ENCODE measurements around the gene TMEM117.
"Not testable (repeated sequence)": the region's sequence is repeated elsewhere in the genome, so short reads cannot be mapped to it uniquely, and the experiment has no call there.

The TMEM117 gene

DNA sequence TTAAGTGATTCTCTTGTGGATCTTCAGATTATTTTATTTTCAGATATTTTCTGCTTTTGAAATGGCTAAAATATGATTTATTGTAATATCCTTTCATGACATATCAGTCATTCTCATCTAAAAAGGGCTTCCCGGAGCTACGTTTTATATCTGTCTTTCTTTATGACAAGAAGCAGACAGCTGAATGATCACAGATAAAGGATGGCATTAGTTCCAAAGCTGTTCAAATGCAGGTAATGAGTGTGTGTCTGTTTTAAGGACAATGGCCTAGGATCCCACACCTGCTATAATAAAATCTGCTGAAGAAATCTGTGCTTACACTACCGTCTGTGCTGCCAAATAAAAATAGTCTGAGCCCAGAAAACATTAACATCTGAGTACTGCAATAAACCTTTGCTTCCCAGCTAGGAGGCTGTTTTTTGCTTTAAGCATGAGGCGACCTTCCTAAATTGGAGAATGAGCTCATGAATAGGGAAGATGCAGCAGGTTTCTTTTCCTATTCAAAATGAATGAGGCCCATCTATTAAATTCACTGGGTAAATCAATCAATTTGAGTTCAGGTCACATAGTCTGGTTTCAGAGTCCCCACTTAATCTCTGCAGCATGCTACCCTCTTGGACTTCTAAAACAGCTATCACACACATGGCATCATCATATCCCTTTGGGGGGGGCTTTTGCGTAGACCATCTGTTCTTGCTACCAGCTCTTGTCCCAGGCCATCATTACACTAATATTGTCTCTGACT is 541.7 kb downstream of the TMEM117 start:
- Histone ChIP-seq H3K79me2 (ENCODE audit: insufficient read depth, low read depth) (no peaks in the 10 kb centered on the region), H3K36me3 (ENCODE audit: insufficient read depth) (no peaks in the 10 kb centered on the region), H3K4me1 (ENCODE audit: low read depth, poor library complexity, severe bottlenecking) (no peaks in the 10 kb centered on the region), H3K27me3 (ENCODE audit: insufficient read depth, low read depth) (no peaks in the 10 kb centered on the region), H3K9ac (no peak overlapping the region), H3K4me2 (no peak overlapping the region), H3K4me3 (IDR thresholded peaks at IDR 0.05; ENCODE audit: insufficient read depth, low read depth, low read length) (no peak overlapping the region), H2AFZ (ENCODE audit: low read depth) (no peak overlapping the region), H3K27ac (no peak overlapping the region), H4K20me1 (ENCODE audit: insufficient read depth) (no peaks in the 10 kb centered on the region)
- TF ChIP-seq, protein P1, sequence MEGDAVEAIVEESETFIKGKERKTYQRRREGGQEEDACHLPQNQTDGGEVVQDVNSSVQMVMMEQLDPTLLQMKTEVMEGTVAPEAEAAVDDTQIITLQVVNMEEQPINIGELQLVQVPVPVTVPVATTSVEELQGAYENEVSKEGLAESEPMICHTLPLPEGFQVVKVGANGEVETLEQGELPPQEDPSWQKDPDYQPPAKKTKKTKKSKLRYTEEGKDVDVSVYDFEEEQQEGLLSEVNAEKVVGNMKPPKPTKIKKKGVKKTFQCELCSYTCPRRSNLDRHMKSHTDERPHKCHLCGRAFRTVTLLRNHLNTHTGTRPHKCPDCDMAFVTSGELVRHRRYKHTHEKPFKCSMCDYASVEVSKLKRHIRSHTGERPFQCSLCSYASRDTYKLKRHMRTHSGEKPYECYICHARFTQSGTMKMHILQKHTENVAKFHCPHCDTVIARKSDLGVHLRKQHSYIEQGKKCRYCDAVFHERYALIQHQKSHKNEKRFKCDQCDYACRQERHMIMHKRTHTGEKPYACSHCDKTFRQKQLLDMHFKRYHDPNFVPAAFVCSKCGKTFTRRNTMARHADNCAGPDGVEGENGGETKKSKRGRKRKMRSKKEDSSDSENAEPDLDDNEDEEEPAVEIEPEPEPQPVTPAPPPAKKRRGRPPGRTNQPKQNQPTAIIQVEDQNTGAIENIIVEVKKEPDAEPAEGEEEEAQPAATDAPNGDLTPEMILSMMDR (conservative IDR thresholded peaks at IDR 0.05; ENCODE audit: low read depth, low read length), result no peak

DNA sequence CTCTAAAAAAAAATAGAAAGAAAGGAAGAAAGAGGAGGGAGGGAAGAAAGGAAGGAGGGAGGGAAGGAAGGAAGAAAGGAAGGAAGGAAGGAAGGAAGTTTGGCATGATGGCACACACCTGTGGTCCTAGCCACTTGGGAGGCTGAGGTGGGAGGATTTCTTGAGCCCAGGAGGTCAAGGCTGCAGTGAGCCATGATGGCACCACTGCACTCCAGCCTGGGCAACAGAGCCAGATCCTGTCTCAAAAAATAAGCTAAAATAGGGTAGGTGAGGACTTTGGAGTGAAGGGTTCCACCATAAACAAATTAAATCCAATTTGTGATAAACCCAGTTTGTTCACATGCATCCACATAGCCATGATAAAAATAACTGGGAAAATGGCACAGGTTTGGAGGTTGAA is 543.2 kb downstream of the TMEM117 start:
- H3K4me3 ChIP-seq (IDR thresholded peaks at IDR 0.05; ENCODE audit: insufficient read depth, low read depth, low read length); H4K20me1 ChIP-seq (ENCODE audit: insufficient read depth); H3K27ac ChIP-seq: not testable (repeated sequence)

DNA sequence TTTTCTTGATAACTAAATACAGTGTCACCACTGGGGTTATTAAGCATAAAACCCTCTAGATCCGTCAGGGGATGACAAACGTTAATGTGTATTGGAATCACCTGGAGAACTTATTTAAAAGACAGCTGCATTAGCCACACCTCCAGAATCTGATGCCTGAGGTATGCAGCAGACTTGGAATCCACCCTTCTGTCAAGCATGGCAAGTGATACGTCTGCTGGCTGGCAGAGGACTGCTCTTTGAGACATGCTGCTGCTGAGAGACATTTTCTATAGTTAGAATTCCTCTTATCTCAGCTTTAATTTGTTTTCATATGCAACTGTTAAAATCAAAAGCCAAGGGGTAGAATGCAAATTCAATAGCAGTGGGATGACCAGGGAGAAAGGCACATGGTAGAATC is 544.0 kb downstream of the TMEM117 start:
- Histone ChIP-seq H3K9ac (no peak overlapping the region), H3K79me2 (ENCODE audit: insufficient read depth, low read depth) (no peaks in the 10 kb centered on the region), H3K4me3 (IDR thresholded peaks at IDR 0.05; ENCODE audit: insufficient read depth, low read depth, low read length) (no peak overlapping the region), H2AFZ (ENCODE audit: low read depth) (no peak overlapping the region), H3K4me2 (no peak overlapping the region), H3K27ac (no peak overlapping the region), H3K36me3 (ENCODE audit: insufficient read depth) (no peaks in the 10 kb centered on the region), H3K27me3 (ENCODE audit: insufficient read depth, low read depth) (no peaks in the 10 kb centered on the region), H3K4me1 (ENCODE audit: low read depth, poor library complexity, severe bottlenecking) (no peaks in the 10 kb centered on the region), H4K20me1 (ENCODE audit: insufficient read depth) (no peaks in the 10 kb centered on the region)
- TF ChIP-seq, protein P1 (conservative IDR thresholded peaks at IDR 0.05; ENCODE audit: low read depth, low read length), result no peak

More for the DNA sequence above, 543.2 kb downstream of the TMEM117 start:
- H3K36me3 ChIP-seq (ENCODE audit: insufficient read depth); H2AFZ ChIP-seq (ENCODE audit: low read depth); H3K4me1 ChIP-seq (ENCODE audit: low read depth, poor library complexity, severe bottlenecking); H3K4me2 ChIP-seq; H3K27me3 ChIP-seq (ENCODE audit: insufficient read depth, low read depth); H3K79me2 ChIP-seq (ENCODE audit: insufficient read depth, low read depth); H3K9ac ChIP-seq: not testable (repeated sequence)

DNA sequence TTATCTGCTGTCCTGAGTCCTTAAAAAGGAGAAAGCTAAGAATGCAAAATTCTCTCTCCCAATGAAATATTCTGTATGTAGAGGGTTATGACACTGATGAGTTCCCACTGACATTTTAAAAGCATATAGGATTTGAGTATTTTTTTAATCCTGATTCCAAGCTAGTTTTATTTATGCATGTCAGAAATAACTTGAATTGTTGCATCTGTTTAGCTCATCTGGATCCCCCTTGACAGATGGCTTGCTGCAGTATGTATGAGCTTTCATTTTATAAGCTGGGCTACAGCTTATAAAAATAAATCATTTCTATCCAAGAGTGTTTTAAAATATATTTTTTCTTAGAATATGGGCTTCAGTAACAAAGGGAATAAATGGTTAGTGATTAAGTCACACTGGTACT is 545.0 kb downstream of the TMEM117 start:
- H3K36me3 ChIP-seq (ENCODE audit: insufficient read depth), result no peaks in the 10 kb centered on the region
- no peak overlapping the region for H3K27ac ChIP-seq
- TF ChIP-seq, protein P1 (conservative IDR thresholded peaks at IDR 0.05; ENCODE audit: low read depth, low read length), result no peak
- no peaks in the 10 kb centered on the region for H3K27me3 ChIP-seq (ENCODE audit: insufficient read depth, low read depth)
- no peaks in the 10 kb centered on the region for H4K20me1 ChIP-seq (ENCODE audit: insufficient read depth)
- no peak overlapping the region for H3K4me2 ChIP-seq
- H3K4me1 ChIP-seq (ENCODE audit: low read depth, poor library complexity, severe bottlenecking), result no peaks in the 10 kb centered on the region
- no peak overlapping the region for H3K4me3 ChIP-seq (IDR thresholded peaks at IDR 0.05; ENCODE audit: insufficient read depth, low read depth, low read length)
- H2AFZ ChIP-seq (ENCODE audit: low read depth), result no peak overlapping the region
- H3K79me2 ChIP-seq (ENCODE audit: insufficient read depth, low read depth), result no peaks in the 10 kb centered on the region
- no peak overlapping the region for H3K9ac ChIP-seq

DNA sequence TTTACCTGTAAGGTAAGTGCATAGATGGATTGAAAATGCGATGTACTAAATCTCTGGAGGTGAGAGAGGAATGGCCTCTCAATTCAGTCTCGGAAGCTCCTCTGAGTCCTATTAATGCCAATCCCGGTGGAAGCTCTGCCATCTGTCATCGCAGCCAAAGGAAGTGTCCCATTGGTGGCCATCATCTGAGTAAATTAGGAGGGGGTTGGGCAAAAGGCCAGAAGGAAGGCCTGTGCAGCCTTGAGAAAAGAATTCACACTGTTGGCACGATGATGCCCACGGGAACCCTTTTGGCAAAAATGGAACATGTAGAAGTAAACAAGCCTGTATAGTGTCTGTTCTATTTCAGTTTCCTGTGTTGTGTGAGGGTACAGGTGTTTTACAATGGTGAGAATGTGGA is 545.5 kb downstream of the TMEM117 start:
- Histone ChIP-seq H2AFZ (ENCODE audit: low read depth) (no peak overlapping the region), H3K4me3 (IDR thresholded peaks at IDR 0.05; ENCODE audit: insufficient read depth, low read depth, low read length) (no peak overlapping the region), H3K27ac (no peak overlapping the region), H3K36me3 (ENCODE audit: insufficient read depth) (no peaks in the 10 kb centered on the region), H3K27me3 (ENCODE audit: insufficient read depth, low read depth) (no peaks in the 10 kb centered on the region), H3K9ac (no peak overlapping the region), H3K4me2 (no peak overlapping the region), H3K79me2 (ENCODE audit: insufficient read depth, low read depth) (no peaks in the 10 kb centered on the region), H3K4me1 (ENCODE audit: low read depth, poor library complexity, severe bottlenecking) (no peaks in the 10 kb centered on the region), H4K20me1 (ENCODE audit: insufficient read depth) (no peaks in the 10 kb centered on the region)
- TF ChIP-seq, protein P1 (conservative IDR thresholded peaks at IDR 0.05; ENCODE audit: low read depth, low read length), result no peak
